ENCODE results near the gene SVIL.
"Not testable (repeated sequence)": the region's sequence is repeated elsewhere in the genome, so short reads cannot be mapped to it uniquely, and the experiment has no call there.

The SVIL gene

DNA sequence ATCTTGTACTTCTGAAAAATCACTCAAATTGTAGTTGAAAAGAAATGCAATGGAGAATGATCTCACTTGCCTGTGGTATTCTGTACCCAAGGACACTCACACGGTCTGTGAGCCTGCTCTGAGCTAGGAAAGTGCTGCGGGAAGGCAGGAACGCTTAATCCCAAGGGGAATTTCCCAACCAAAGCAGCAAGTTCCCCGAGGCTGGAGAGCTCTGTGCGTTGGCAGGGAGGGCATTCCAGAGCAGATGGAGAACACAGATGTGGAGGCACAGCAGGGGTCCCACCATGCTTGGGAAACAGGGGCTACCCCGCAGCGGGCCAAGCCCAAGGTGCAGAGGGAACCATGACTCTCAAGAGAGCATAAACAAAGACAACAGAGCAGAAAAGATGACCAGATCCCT is 13.6 kb downstream of the SVIL start:
- H3K27ac Mint-ChIP-seq: no peak overlapping the region
- no peaks in the 10 kb centered on the region for H3K9me3 Mint-ChIP-seq
- no peaks in the 10 kb centered on the region for H3K27me3 Mint-ChIP-seq
- no peak for DNase-seq
- H3K4me3 Mint-ChIP-seq: no peak overlapping the region
- H3K36me3 Mint-ChIP-seq (ENCODE audit: low read depth): no peaks in the 10 kb centered on the region
- peaks cover 15% of the 10 kb centered on the region for H3K4me1 Mint-ChIP-seq (ENCODE audit: low read depth)

- Mint-ChIP-seq H3K4me3 (no peak overlapping the region), H3K4me1 (ENCODE audit: low read depth) (peaks cover 17% of the 10 kb centered on the region), H3K27me3 (no peaks in the 10 kb centered on the region), H3K36me3 (ENCODE audit: low read depth) (no peaks in the 10 kb centered on the region), H3K27ac (no peak overlapping the region), H3K9me3 (no peaks in the 10 kb centered on the region)
- no peak for DNase-seq
Observed at GRCh38 chr10:29620112-29620690, 14.6 kb downstream of the SVIL start.

- no peaks in the 10 kb centered on the region for H3K9me3 Mint-ChIP-seq
- DNase-seq: no peak
- no peak overlapping the region for H3K4me3 Mint-ChIP-seq
- no peaks in the 10 kb centered on the region for H3K36me3 Mint-ChIP-seq (ENCODE audit: low read depth)
- no peak overlapping the region for H3K27ac Mint-ChIP-seq
- H3K27me3 Mint-ChIP-seq: no peaks in the 10 kb centered on the region
- H3K4me1 Mint-ChIP-seq (ENCODE audit: low read depth): peaks cover 10% of the 10 kb centered on the region
Observed at GRCh38 chr10:29619241-29619669, 15.5 kb downstream of the SVIL start.

- Mint-ChIP-seq H3K9me3 (no peaks in the 10 kb centered on the region), H3K27ac (no peak overlapping the region)
Observed at GRCh38 chr10:29618341-29619171, 16.2 kb downstream of the SVIL start.

GRCh38 chr10:29617880-29618340 is 16.9 kb downstream of the SVIL start:
- no peak for DNase-seq
- Mint-ChIP-seq H3K9me3 (no peaks in the 10 kb centered on the region), H3K27me3 (no peaks in the 10 kb centered on the region), H3K36me3 (ENCODE audit: low read depth) (no peaks in the 10 kb centered on the region), H3K4me1 (ENCODE audit: low read depth) (peaks cover 10% of the 10 kb centered on the region), H3K27ac (no peak overlapping the region), H3K4me3 (no peak overlapping the region)

More at GRCh38 chr10:29618341-29619171, 16.2 kb downstream of the SVIL start:
- Mint-ChIP-seq H3K4me1 (ENCODE audit: low read depth) (peaks cover 10% of the 10 kb centered on the region), H3K27me3 (no peaks in the 10 kb centered on the region), H3K4me3 (no peak overlapping the region), H3K36me3 (ENCODE audit: low read depth) (no peaks in the 10 kb centered on the region)
- no peak for DNase-seq

- no peak for DNase-seq
- Mint-ChIP-seq H3K4me1 (ENCODE audit: low read depth) (peaks cover 8% of the 10 kb centered on the region), H3K27me3 (no peaks in the 10 kb centered on the region), H3K4me3 (no peak overlapping the region), H3K9me3 (no peaks in the 10 kb centered on the region), H3K27ac (no peak overlapping the region), H3K36me3 (ENCODE audit: low read depth) (no peaks in the 10 kb centered on the region)
Observed at GRCh38 chr10:29616542-29616941, 18.2 kb downstream of the SVIL start.

DNA sequence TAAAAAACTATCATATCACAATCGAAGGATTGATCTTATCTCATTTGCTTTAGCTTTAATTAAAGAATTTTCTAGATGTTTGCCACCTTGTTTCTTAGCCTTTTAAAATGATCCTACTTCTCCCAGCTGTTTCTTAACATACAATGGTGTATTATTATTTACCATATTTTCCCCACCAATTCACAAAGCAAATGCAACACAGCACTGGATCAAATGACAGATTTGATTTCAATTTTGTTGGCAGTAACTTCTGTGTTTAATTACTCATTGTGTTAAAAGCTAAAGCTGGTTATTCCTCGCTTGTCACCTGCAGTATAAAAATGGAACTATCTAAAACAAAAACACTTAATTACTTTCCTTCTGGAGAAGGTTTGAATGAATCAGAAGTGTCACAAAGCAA is 19.6 kb downstream of the SVIL start:
- Mint-ChIP-seq H3K27ac (no peak overlapping the region), H3K4me3 (no peak overlapping the region), H3K36me3 (ENCODE audit: low read depth) (peaks cover 3% of the 10 kb centered on the region), H3K4me1 (ENCODE audit: low read depth) (peaks cover 8% of the 10 kb centered on the region), H3K9me3 (no peaks in the 10 kb centered on the region), H3K27me3 (no peaks in the 10 kb centered on the region)
- no peak for DNase-seq

DNA sequence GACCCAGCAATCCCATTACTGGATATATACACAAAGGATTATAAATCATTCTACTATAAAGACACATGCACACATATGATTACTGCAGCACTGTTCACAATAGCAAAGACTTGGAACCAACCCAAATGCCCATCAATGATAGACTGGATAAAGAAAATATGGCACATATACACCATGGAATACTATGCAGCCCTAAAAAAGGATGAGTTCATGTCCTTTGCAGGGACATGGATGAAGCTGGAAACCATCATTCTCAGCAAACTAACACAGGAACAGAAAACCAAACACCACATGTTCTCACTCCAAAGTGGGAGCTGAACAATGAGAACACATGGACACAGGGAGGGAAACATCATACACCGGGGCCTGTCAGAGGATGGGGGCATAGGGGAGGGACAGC is 20.5 kb downstream of the SVIL start:
- not testable (repeated sequence) for H3K27me3 Mint-ChIP-seq; H3K36me3 Mint-ChIP-seq (ENCODE audit: low read depth); H3K27ac Mint-ChIP-seq; H3K4me1 Mint-ChIP-seq (ENCODE audit: low read depth); H3K4me3 Mint-ChIP-seq; DNase-seq; H3K9me3 Mint-ChIP-seq

GRCh38 chr10:29613791-29614190 is 21.0 kb downstream of the SVIL start:
- peaks cover 10% of the 10 kb centered on the region for H3K36me3 Mint-ChIP-seq (ENCODE audit: low read depth)
- peaks cover 4% of the 10 kb centered on the region for H3K9me3 Mint-ChIP-seq
- DNase-seq: no peak
- no peaks in the 10 kb centered on the region for H3K27me3 Mint-ChIP-seq
- no peak overlapping the region for H3K27ac Mint-ChIP-seq
- H3K4me1 Mint-ChIP-seq (ENCODE audit: low read depth): peaks cover 4% of the 10 kb centered on the region
- H3K4me3 Mint-ChIP-seq: no peak overlapping the region

DNA sequence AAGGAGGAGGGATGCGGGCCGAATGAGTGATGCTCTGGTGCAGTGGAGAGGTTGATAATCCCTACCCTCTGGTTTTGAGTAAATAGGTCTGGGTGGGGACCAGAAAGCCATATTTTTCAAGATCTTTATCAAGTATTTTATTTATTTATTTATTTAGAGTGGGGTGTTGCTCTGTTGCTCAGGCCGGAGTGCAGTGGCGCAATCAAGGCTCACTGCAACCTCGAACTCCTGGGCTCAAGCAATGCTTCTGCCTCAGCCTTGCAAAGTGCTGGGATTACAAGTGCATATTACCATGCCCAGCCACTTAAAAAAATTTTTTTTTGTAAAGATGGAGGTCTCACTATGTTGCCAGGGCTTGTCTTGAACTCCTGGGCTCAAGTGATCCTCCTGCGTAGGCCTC is 21.6 kb downstream of the SVIL start:
- H3K36me3 Mint-ChIP-seq (ENCODE audit: low read depth): peaks cover 10% of the 10 kb centered on the region
- no peak overlapping the region for H3K27ac Mint-ChIP-seq
- H3K4me1 Mint-ChIP-seq (ENCODE audit: low read depth): peaks cover 2% of the 10 kb centered on the region
- peaks cover 4% of the 10 kb centered on the region for H3K9me3 Mint-ChIP-seq
- H3K27me3 Mint-ChIP-seq: no peaks in the 10 kb centered on the region
- H3K4me3 Mint-ChIP-seq: no peak overlapping the region
- DNase-seq: no peak

- Mint-ChIP-seq H3K9me3 (peaks cover 4% of the 10 kb centered on the region), H3K27me3 (no peaks in the 10 kb centered on the region), H3K4me3 (no peak overlapping the region), H3K36me3 (ENCODE audit: low read depth) (peaks cover 10% of the 10 kb centered on the region), H3K4me1 (ENCODE audit: low read depth) (peaks cover 2% of the 10 kb centered on the region), H3K27ac (no peak overlapping the region)
- no peak for DNase-seq
Observed at GRCh38 chr10:29612657-29613056, 22.1 kb downstream of the SVIL start.

DNA sequence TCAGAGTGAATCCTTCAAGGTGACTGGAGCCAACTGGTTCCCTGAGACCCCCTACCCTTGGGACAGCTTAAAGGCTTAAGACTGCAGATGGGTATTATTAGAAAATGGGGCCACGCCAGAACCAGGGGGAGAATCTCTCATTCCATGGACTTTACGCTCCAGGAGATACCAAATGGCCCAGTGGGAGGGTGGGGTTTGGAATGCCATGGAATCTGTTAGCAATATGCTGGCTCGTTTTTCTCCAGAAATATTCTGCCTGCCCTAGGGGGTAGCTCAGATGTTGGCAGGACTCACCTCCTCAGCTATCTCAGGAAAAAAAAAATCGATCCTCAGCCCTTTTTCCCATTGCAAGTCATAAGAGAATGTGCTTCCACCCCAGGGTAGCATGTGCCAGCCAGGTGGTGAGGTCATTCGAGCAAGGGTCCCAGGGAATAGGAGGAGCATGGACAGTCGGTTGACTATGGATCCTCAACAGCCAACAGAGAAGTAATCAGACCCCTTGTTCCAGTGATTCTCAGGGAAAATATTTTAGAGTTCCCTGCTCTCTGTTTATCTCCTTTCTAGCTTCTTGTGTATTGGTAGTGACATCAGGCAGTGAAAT is 22.9 kb downstream of the SVIL start:
- Mint-ChIP-seq H3K36me3 (ENCODE audit: low read depth) (peaks cover 10% of the 10 kb centered on the region), H3K27ac (no peak overlapping the region), H3K27me3 (no peaks in the 10 kb centered on the region), H3K4me3 (no peak overlapping the region), H3K4me1 (ENCODE audit: low read depth) (peaks cover 2% of the 10 kb centered on the region), H3K9me3 (peaks cover 4% of the 10 kb centered on the region)
- no peak for DNase-seq

GRCh38 chr10:29610876-29611647 is 23.7 kb downstream of the SVIL start:
- no peak overlapping the region for H3K27ac Mint-ChIP-seq
- peaks cover 10% of the 10 kb centered on the region for H3K36me3 Mint-ChIP-seq (ENCODE audit: low read depth)
- no peak for DNase-seq
- H3K4me1 Mint-ChIP-seq (ENCODE audit: low read depth): peaks cover 2% of the 10 kb centered on the region
- peaks cover 4% of the 10 kb centered on the region for H3K9me3 Mint-ChIP-seq
- no peak overlapping the region for H3K4me3 Mint-ChIP-seq
- no peaks in the 10 kb centered on the region for H3K27me3 Mint-ChIP-seq

DNA sequence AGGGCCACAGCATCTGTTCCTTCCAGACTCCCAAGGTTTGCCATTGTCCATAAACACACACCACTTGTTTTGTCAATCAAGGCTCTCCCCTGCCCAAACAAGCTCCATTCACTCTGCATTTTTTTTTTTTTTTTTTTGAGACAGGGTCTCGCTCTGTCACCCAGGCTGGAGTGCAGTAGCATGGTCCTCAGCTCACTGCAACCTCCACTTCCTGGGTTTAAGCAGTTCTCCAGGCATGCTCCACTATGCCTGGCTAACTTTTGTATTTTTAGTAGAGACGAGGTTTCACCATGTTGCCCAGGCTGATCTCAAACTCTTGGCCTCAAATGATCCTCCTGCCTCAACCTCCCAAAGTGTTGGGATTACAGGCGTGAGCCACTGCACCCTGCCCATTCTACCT is 24.4 kb downstream of the SVIL start:
- not testable (repeated sequence) for H3K4me1 Mint-ChIP-seq (ENCODE audit: low read depth); H3K4me3 Mint-ChIP-seq; DNase-seq; H3K36me3 Mint-ChIP-seq (ENCODE audit: low read depth); H3K9me3 Mint-ChIP-seq; H3K27me3 Mint-ChIP-seq; H3K27ac Mint-ChIP-seq
